Small intestine (tissue), 7 donors: ENCODE measurements around the gene PPP1R11. TPM values are rescaled to one million over a fixed set of nuclear protein-coding genes. Genes with fewer than 3 reads are reported as not detected.
"Not testable (repeated sequence)": the region's sequence is repeated elsewhere in the genome, so short reads cannot be mapped to it uniquely, and the experiment has no call there.

Experiments used
- DNase-seq, 2 donors: peaks; one replicate each; pipeline versions ENCODE4 v3.0.0 to v3.0.0-alpha.2; 2013
- FAIRE-seq: peaks from 2 replicates; lab custom pipeline; 2012; peaks lifted over from hg19 to GRCh38; lab: Jason Lieb, UNC
- H3K27ac ChIP-seq, 3 donors: one replicate each; pipeline ENCODE4 v1.5.1; 2013; ENCODE audit warnings: low read length in 2 of 3, mild to moderate bottlenecking in 2 of 3, control low read depth in 1 of 3, inconsistent platforms in 1 of 3, low read depth in 1 of 3, moderate library complexity in 1 of 3
- H3K27me3 ChIP-seq, 3 donors: one replicate each; pipeline ENCODE4 v1.6.1; 2013; ENCODE audit warnings: low read length in 3 of 3, inconsistent platforms in 1 of 3; ENCODE audit not compliant: control insufficient read depth in 3 of 3, insufficient read depth in 3 of 3
- H3K36me3 ChIP-seq, 3 donors: one replicate each; pipeline ENCODE4 v1.6.1; 2013; ENCODE audit warnings: low read length in 3 of 3, inconsistent platforms in 1 of 3, low read depth in 1 of 3, mild to moderate bottlenecking in 1 of 3, moderate library complexity in 1 of 3; ENCODE audit not compliant: control insufficient read depth in 3 of 3, insufficient read depth in 2 of 3
- H3K4me1 ChIP-seq, 3 donors: one replicate each; pipeline ENCODE4 v1.6.1; 2013; ENCODE audit warnings: low read length in 2 of 3, inconsistent platforms in 1 of 3, low read depth in 1 of 3, mild to moderate bottlenecking in 1 of 3, moderate library complexity in 1 of 3; ENCODE audit not compliant: control insufficient read depth in 3 of 3, insufficient read depth in 2 of 3
- H3K4me3 ChIP-seq, 3 donors: one replicate each; pipeline ENCODE4 v1.5.1; 2013; ENCODE audit warnings: low read length in 3 of 3, control low read depth in 1 of 3, inconsistent platforms in 1 of 3, low read depth in 1 of 3, mild to moderate bottlenecking in 1 of 3, moderate library complexity in 1 of 3
- H3K9me3 ChIP-seq, 2 donors: one replicate each; pipeline ENCODE4 v1.6.1; 2013; ENCODE audit warnings: low read depth in 1 of 2, low read length in 1 of 2; ENCODE audit not compliant: control insufficient read depth in 2 of 2, insufficient read depth in 1 of 2
- WGBS, 3 donors: extraction: QIAGEN DNeasy Blood & Tissue Kit; methylation state at CpG; one replicate each; pipeline ENCODE4 v1.1.7; 2013; 5-methylcytosine and 5-hydroxymethylcytosine counted together
- polyA plus RNA-seq, 4 donors: library from polyadenylated mRNA; stranded (reverse) in 3 of 4; unstranded in 1 of 4; fragments of 200-250 nt in 3 of 4; fragments of 120-200 nt in 1 of 4; gene quantifications; one replicate each; pipeline versions ENCODE4 v1.2.1 to v1.2.3, GENCODE V29; 2013
- donor health status: healthy with polysubstance abuse.
- donor health status: control.
- donor health status: control.
- donor health status: Bipolar disorder and iron deficiency.
- donor health status: healthy.

PPP1R11 gene
- polyA plus RNA-seq, 4 donors, result 65.9 to 111 (median 90.1) TPM

GRCh38 chr6:30116724-30117123 is 49.7 kb downstream of the PPP1R11 start:
- no peaks in the 10 kb centered on the region for H3K36me3 ChIP-seq
- peaks cover 0 to 13% (median 0%) of the 10 kb centered on the region in 3 donors for H3K27me3 ChIP-seq
- no peak for FAIRE-seq
- no peaks in the 10 kb centered on the region for H3K9me3 ChIP-seq
- H3K4me3 ChIP-seq, result no peak overlapping the region
- DNase-seq, result no peak
- peaks cover 1 to 36% (median 4%) of the 10 kb centered on the region in 3 donors for H3K4me1 ChIP-seq
- no peak overlapping the region for H3K27ac ChIP-seq
- 73 to 77% (median 76%) methylated on average over 6 of the region's 6 CpGs for WGBS, 3 donors

- FAIRE-seq, H3K9me3 ChIP-seq, H3K27me3 ChIP-seq, H3K27ac ChIP-seq, DNase-seq, H3K36me3 ChIP-seq, H3K4me3 ChIP-seq: not testable (repeated sequence)
- WGBS, 3 donors, result 94 to 96% (median 95%) methylated on average over 5 of the region's 5 CpGs
- peaks cover 0 to 35% (median 2%) of the 10 kb centered on the region in 3 donors for H3K4me1 ChIP-seq
Observed at GRCh38 chr6:30118691-30119090, 51.7 kb downstream of the PPP1R11 start.

Other genes with a start within 250 kb of the PPP1R11 start
- gene HLA-G, start 239.4 kb upstream of the PPP1R11 start, polyA plus RNA-seq, result 1 to 10 TPM in 1 of 4 donors, under 1 TPM in 2, not detected in 1; 0.21 to 5.6 (median 0.85) TPM
- gene HLA-A, start 124.7 kb upstream of the PPP1R11 start, polyA plus RNA-seq, result 1,000 to 10,000 TPM in 2 of 4 donors, 100 to 1,000 TPM in 2; 314 to 1,584 (median 1,019) TPM
- 10 to 100 TPM; 42.7 to 78.4 (median 52.7) TPM for gene POLR1H, start 5.9 kb upstream of the PPP1R11 start, polyA plus RNA-seq
- gene RNF39, start 8.6 kb downstream of the PPP1R11 start, polyA plus RNA-seq, result under 1 TPM; 0.18 to 0.78 (median 0.25) TPM
- gene TRIM31, start 45.9 kb downstream of the PPP1R11 start, polyA plus RNA-seq, result 10 to 100 TPM in 3 of 4 donors, 1 to 10 TPM in 1; 5.2 to 41.6 (median 32.7) TPM
- gene TRIM40, start 68.9 kb downstream of the PPP1R11 start, polyA plus RNA-seq, result 10 to 100 TPM in 2 of 4 donors, 1 to 10 TPM in 2; 1.6 to 19.5 (median 9.1) TPM
- gene TRIM10, start 94.0 kb downstream of the PPP1R11 start, polyA plus RNA-seq, result 1 to 10 TPM; 1.4 to 6.4 (median 5.4) TPM
- gene TRIM15, start 96.3 kb downstream of the PPP1R11 start, polyA plus RNA-seq, result 100 to 1,000 TPM in 1 of 4 donors, 10 to 100 TPM in 3; 26.1 to 122 (median 63.3) TPM
- gene TRIM26, start 146.2 kb downstream of the PPP1R11 start, polyA plus RNA-seq, result 10 to 100 TPM; 47.7 to 57.6 (median 52.8) TPM